HepG2 (cell line): ENCODE measurements around the gene CD2. TPM values are rescaled to one million over a fixed set of nuclear protein-coding genes. Genes with fewer than 3 reads are reported as not detected.

ENCODE experiments used
- ATAC-seq: fragments of 200-7000 bp; cut with Tn5 transposase; 3 replicates; pipeline ENCODE4 v1.9.1; 2020; ENCODE audit warnings: mild to moderate bottlenecking, moderate library complexity
- BruUV-seq: library from RNA; stranded (reverse); fragments of 400-500 nt; replicated peaks from 2 replicates; lab custom pipeline; 2021; lab: Mats Ljungman, UMichigan
- CTCF ChIA-PET: fragments of 300-600 bp; formaldehyde crosslinking; extraction: SDS; loops from one replicate; lab custom pipeline; 2021; ENCODE audit warnings: low total read pairs, inconsistent platforms, low intra/inter-chr PET ratio; lab: Yijun Ruan, JAX
- POLR2A ChIA-PET: fragments of 350-600 bp; sonication (Branson Sonifier 250); formaldehyde crosslinking; loops from one replicate; lab custom pipeline; 2020; ENCODE audit warnings: antibody characterized with exemption, inconsistent platforms; lab: Yijun Ruan, JAX
- DNase-seq: peaks from one replicate; pipeline ENCODE4 v3.0.0-alpha.2; 2015; ENCODE audit warnings: low spot score
- FAIRE-seq: peaks from 3 replicates; lab custom pipeline; 2011; peaks lifted over from hg19 to GRCh38; lab: Jason Lieb, UNC
- H2AFZ ChIP-seq: one replicate; pipeline ENCODE4 v1.6.1; 2011; ENCODE audit warnings: low read length, inconsistent platforms
- H3K27ac ChIP-seq: fragments of 300-600 bp; 3 replicates; pipeline ENCODE4 v1.8.0; 2011; ENCODE audit warnings: mixed run types, mild to moderate bottlenecking, mixed read lengths, low read length, inconsistent platforms; ENCODE audit not compliant: insufficient read depth; ENCODE audit errors: extremely low read length
- H3K27me3 ChIP-seq, 2 experiments: fragments of 200-600 bp in 1 of 2; 2 replicates in 1 of 2; 3 replicates in 1 of 2; pipeline versions ENCODE4 v1.6.0 to v1.8.0; 2011; ENCODE audit warnings: low read length in 2 of 2, mild to moderate bottlenecking in 2 of 2, moderate library complexity in 2 of 2, inconsistent platforms in 1 of 2; ENCODE audit not compliant: insufficient read depth in 2 of 2, control insufficient read depth in 1 of 2
- H3K36me3 ChIP-seq, 2 experiments: fragments of 200-600 bp in 1 of 2; replicated peaks in 1 of 2; 2 replicates in 1 of 2; 3 replicates in 1 of 2; pipeline versions ENCODE4 v1.5.1 to v1.8.0; 2011; ENCODE audit warnings: low read length in 2 of 2, inconsistent platforms in 1 of 2; ENCODE audit not compliant: insufficient read depth in 2 of 2, control insufficient read depth in 1 of 2
- H3K4me1 ChIP-seq: 2 replicates; pipeline ENCODE4 v1.5.1; 2012; ENCODE audit warnings: low read length, inconsistent platforms; ENCODE audit not compliant: insufficient read depth
- H3K4me2 ChIP-seq: 2 replicates; pipeline ENCODE4 v1.6.0; 2011; ENCODE audit warnings: low read depth, low read length, inconsistent platforms
- H3K4me3 ChIP-seq, 3 experiments: fragments of 200-600 bp in 1 of 3; sonication (generic), shearing (Covaris generic) in 1 of 3; replicated peaks in 1 of 3; 2 replicates each; pipeline ENCODE4 v1.5.1; 2011 to 2016; ENCODE audit warnings: low read length in 3 of 3, inconsistent platforms in 2 of 3, low read depth in 2 of 3, mild to moderate bottlenecking in 2 of 3, control low read depth in 1 of 3, mixed read lengths in 1 of 3; ENCODE audit not compliant: insufficient read depth in 1 of 3
- H3K79me2 ChIP-seq: one replicate; pipeline ENCODE4 v1.6.1; 2011; ENCODE audit warnings: low read length, inconsistent platforms; ENCODE audit not compliant: insufficient read depth
- H3K9ac ChIP-seq: 2 replicates; pipeline ENCODE4 v1.6.0; 2011; ENCODE audit warnings: mild to moderate bottlenecking, low read depth, low read length, inconsistent platforms; ENCODE audit not compliant: insufficient read depth
- H3K9me3 ChIP-seq: 2 replicates; pipeline ENCODE4 v1.5.1; 2012; ENCODE audit warnings: mild to moderate bottlenecking, low read length
- H4K20me1 ChIP-seq: 2 replicates; pipeline ENCODE4 v1.6.0; 2011; ENCODE audit warnings: inconsistent platforms, mild to moderate bottlenecking, low read length, moderate library complexity; ENCODE audit not compliant: insufficient read depth
- CAMTA2 ChIP-seq: sonication (generic); formaldehyde crosslinking; IDR thresholded peaks from 2 replicates; pipeline ENCODE4 v1.4.0; 2020; ENCODE audit warnings: mild to moderate bottlenecking, missing genetic modification reagents, borderline replicate concordance
- GATAD2A ChIP-seq: IDR thresholded peaks from 2 replicates; pipeline ENCODE4 v1.6.1; 2016
- HOXA7 ChIP-seq: sonication (generic); formaldehyde crosslinking; IDR thresholded peaks from 2 replicates; pipeline ENCODE4 v1.8.1; 2022; ENCODE audit warnings: mild to moderate bottlenecking, missing genetic modification reagents, moderate library complexity
- KAT8 ChIP-seq: IDR thresholded peaks from 2 replicates; pipeline ENCODE4 v1.6.1; 2016; ENCODE audit warnings: missing genetic modification reagents, missing compliant biosample characterization
- RCOR2 ChIP-seq: IDR thresholded peaks from 2 replicates; pipeline ENCODE4 v1.6.1; 2016; ENCODE audit warnings: missing biosample characterization, missing genetic modification reagents
- RFX1 ChIP-seq: fragments of 450-650 bp; IDR thresholded peaks from 2 replicates; pipeline ENCODE4 v1.6.1; 2017
- SIX4 ChIP-seq: sonication (generic); formaldehyde crosslinking; IDR thresholded peaks from 2 replicates; pipeline ENCODE4 v1.4.0; 2020; ENCODE audit warnings: missing genetic modification reagents
- ZNF547 ChIP-seq: sonication (generic); formaldehyde crosslinking; IDR thresholded peaks from 2 replicates; pipeline ENCODE4 v1.5.1; 2020; ENCODE audit warnings: mild to moderate bottlenecking, missing genetic modification reagents
- ZNF549 ChIP-seq: sonication (generic); formaldehyde crosslinking; IDR thresholded peaks from 2 replicates; pipeline ENCODE4 v1.5.0; 2020; ENCODE audit warnings: missing genetic modification reagents
- ZNF678 ChIP-seq: sonication (generic); formaldehyde crosslinking; IDR thresholded peaks from 2 replicates; pipeline ENCODE4 v1.4.0; 2020; ENCODE audit warnings: mild to moderate bottlenecking, missing genetic modification reagents
- ZNF687 ChIP-seq: sonication (generic); formaldehyde crosslinking; IDR thresholded peaks from 2 replicates; pipeline ENCODE4 v1.5.1; 2020; ENCODE audit warnings: mild to moderate bottlenecking, missing genetic modification reagents, moderate library complexity
- ZNF781 ChIP-seq: sonication (generic); formaldehyde crosslinking; IDR thresholded peaks from 2 replicates; pipeline ENCODE4 v1.5.1; 2020; ENCODE audit warnings: borderline replicate concordance, mild to moderate bottlenecking, missing genetic modification reagents; ENCODE audit errors: not compliant biosample characterization
- ZNF784 ChIP-seq: sonication (generic); formaldehyde crosslinking; IDR thresholded peaks from 2 replicates; pipeline ENCODE4 v1.5.1; 2020; ENCODE audit warnings: missing genetic modification reagents, mild to moderate bottlenecking, borderline replicate concordance
- ZNF839 ChIP-seq: sonication (generic); formaldehyde crosslinking; IDR thresholded peaks from 2 replicates; pipeline ENCODE4 v1.4.0; 2020; ENCODE audit warnings: missing genetic modification reagents, mild to moderate bottlenecking, borderline replicate concordance
- ZXDC ChIP-seq: sonication (generic); formaldehyde crosslinking; IDR thresholded peaks from 2 replicates; pipeline ENCODE4 v1.5.0; 2020; ENCODE audit warnings: mild to moderate bottlenecking, missing genetic modification reagents
- WGBS: methylation state at CpG from one replicate; pipeline ENCODE4 v1.1.6; 2017; ENCODE audit warnings: low lambda C conversion rate; 5-methylcytosine and 5-hydroxymethylcytosine counted together
- in situ Hi-C: cut with HindIII; loops from 2 replicates; pipeline ENCODE4 v1.10.0; 2017; ENCODE audit warnings: low pct_unique_long_range_greater_than_20kb; ENCODE audit not compliant: extremely low pct_ligation_motif_present
- intact Hi-C: fragments of 100-400 bp; cut with micrococcal nuclease; formaldehyde crosslinking; loops from one replicate; pipeline ENCODE4 v1.10.0; 2022; ENCODE audit not compliant: unreplicated experiment
- polyA plus RNA-seq, 8 experiments: library from polyadenylated mRNA; depleted of rRNA in 3 of 8; stranded (reverse) in 7 of 8; unstranded in 1 of 8; fragments of >200 nt; fragmentation: Illumina TruSeq in 4 of 8; extraction: Trizol in 4 of 8; gene quantifications; 2 replicates each; pipeline versions ENCODE4 v1.2.1 to v1.2.3, GENCODE V29; 2011 to 2016; ENCODE audit warnings: low read depth in 4 of 8, missing spikeins in 1 of 8, mixed read lengths in 1 of 8; ENCODE audit not compliant: insufficient read depth in 1 of 8
- total RNA-seq, 5 experiments: library from RNA; depleted of rRNA; stranded (reverse); fragments of >200 nt; fragmentation: Illumina TruSeq; extraction: Trizol; gene quantifications; 2 replicates each; pipeline ENCODE4 v1.2.3, GENCODE V29; 2016; ENCODE audit warnings: low read depth in 1 of 5

The CD2 gene
- total and polyA plus RNA-seq, 2 of the 13 experiments (the other 11 are each of a cell fraction or from before 2014, with no cell fraction given): not detected

GRCh38 chr1:116786049-116786448, 31.8 kb downstream of the CD2 start:
- POLR2A ChIA-PET: no interaction called here
- no peaks in the 10 kb centered on the region for H3K79me2 ChIP-seq
- intact Hi-C loops (no loop called here), in situ Hi-C loops (no loop called here)
- no peaks in the 10 kb centered on the region for H3K9me3 ChIP-seq
- H3K4me2 ChIP-seq: no peak overlapping the region
- ATAC-seq (no peak), FAIRE-seq (no peak), DNase-seq (no peak)
- no peak overlapping the region for H3K27ac ChIP-seq
- BruUV-seq: no TSS peak
- no peak overlapping the region for H3K4me3 ChIP-seq
- H4K20me1 ChIP-seq: no peaks in the 10 kb centered on the region
- 3% methylated on average over 1 of the region's 1 CpG for WGBS
- H3K27me3 ChIP-seq: no peaks in the 10 kb centered on the region
- no peak overlapping the region for H3K9ac ChIP-seq
- no peaks in the 10 kb centered on the region for H3K4me1 ChIP-seq
- no peak overlapping the region for H2AFZ ChIP-seq
- TF ChIP-seq ZNF687 (no peak), RCOR2 (no peak), ZNF784 (CRISPR knock-in tag) (no peak), ZNF678 (no peak), SIX4 (CRISPR knock-in tag) (no peak), KAT8 (CRISPR knock-in tag) (no peak), RFX1 (no peak), ZNF549 (CRISPR knock-in tag) (no peak), GATAD2A (no peak), ZNF547 (CRISPR knock-in tag) (no peak), CAMTA2 (CRISPR knock-in tag) (no peak), ZNF781 (CRISPR knock-in tag) (no peak), ZNF839 (CRISPR knock-in tag) (no peak), ZXDC (CRISPR knock-in tag) (no peak), HOXA7 (CRISPR knock-in tag) (no peak)
- no peaks in the 10 kb centered on the region for H3K36me3 ChIP-seq
- CTCF ChIA-PET: no interaction called here
